ENCODE results near the gene MT3. TPM values are rescaled to one million over a fixed set of nuclear protein-coding genes. Genes with fewer than 3 reads are reported as not detected.

MT3 gene
- total and polyA plus RNA-seq, 2 of the 8 experiments (the other 6 are each of a cell fraction or from before 2014, with no cell fraction given): 0.17 TPM; not detected in 1

- Histone ChIP-seq H4K8ac (ENCODE audit: extremely low read depth, insufficient read depth, low read length) (no peak overlapping the region; the same call in 1 of the 2 replicates), H2BK120ac (replicated peaks; ENCODE audit: low read depth, low read length) (no peak overlapping the region), H3K4me3 (ENCODE audit: extremely low read depth in 1 of 4, insufficient read depth in 2 of 4, low read depth in 3 of 4, low read length in 4 of 4) (no peak overlapping the region), H3K23me2 (ENCODE audit: low read depth, low read length) (peaks cover 9% of the 10 kb centered on the region; the same call in 1 of the 2 replicates), H4K20me1 (replicated peaks in 1 of 2; ENCODE audit: control insufficient read depth in 1 of 2, insufficient read depth in 2 of 2, low read length in 2 of 2) (peaks cover 6 to 19% of the 10 kb centered on the region in 2 experiments), H3K4me2 (ENCODE audit: insufficient read depth in 1 of 2, low read depth in 2 of 2, low read length in 2 of 2) (no peak overlapping the region), H2BK5ac (ENCODE audit: low read depth, low read length) (no peak overlapping the region), H4K5ac (ENCODE audit: insufficient read length, low read depth, low read length) (no peak overlapping the region), H3K9me3 (ENCODE audit: insufficient read depth in 2 of 2, low read depth in 1 of 2, low read length in 1 of 2) (no peaks in the 10 kb centered on the region), H3K4ac (replicated peaks; ENCODE audit: insufficient read length, low read depth, low read length) (no peak overlapping the region), H3K27me3 (replicated peaks in 1 of 4; ENCODE audit: control insufficient read depth in 3 of 4, extremely low read depth in 1 of 4, insufficient read depth in 3 of 4, low read length in 3 of 4) (peaks cover 83 to 96% (median 95%) of the 10 kb centered on the region in 4 experiments), H3K36me3 (ENCODE audit: control insufficient read depth in 2 of 4, insufficient read depth in 4 of 4, low read length in 3 of 4) (no peaks in the 10 kb centered on the region), H2BK15ac (ENCODE audit: low read length) (no peak overlapping the region), H3K27ac (ENCODE audit: low read depth, low read length) (no peak overlapping the region), H2BK20ac (ENCODE audit: low read length) (no peak overlapping the region), H2AK5ac (ENCODE audit: low read depth, low read length) (no peak overlapping the region), H2AFZ (ENCODE audit: low read length) (no peak overlapping the region), H3K18ac (ENCODE audit: extremely low read depth, low read length) (no peak overlapping the region), H2BK12ac (ENCODE audit: low read depth, low read length) (0 out of 2 replicates have a peak overlapping the region, but pooled peaks have one; percentile 44), H3K56ac (replicated peaks; ENCODE audit: insufficient read length, low read depth, low read length) (no peak overlapping the region), H3K14ac (ENCODE audit: insufficient read length) (no peak overlapping the region), H3K79me2 (ENCODE audit: control insufficient read depth in 1 of 2, insufficient read depth in 2 of 2, low read length in 2 of 2) (no peaks in the 10 kb centered on the region), H3K79me1 (ENCODE audit: low read depth, low read length) (no peaks in the 10 kb centered on the region), H4K91ac (replicated peaks; ENCODE audit: insufficient read length, low read length) (no peak overlapping the region), H3K23ac (ENCODE audit: insufficient read length) (no peak overlapping the region), H3K4me1 (replicated peaks in 1 of 4; ENCODE audit: control insufficient read depth in 3 of 4, insufficient read depth in 4 of 4, low read length in 3 of 4) (peaks cover 0 to 18% (median 13%) of the 10 kb centered on the region in 4 experiments; a peak in 6 of 7 replicates), H3K9ac (replicated peaks in 1 of 4; ENCODE audit: extremely low read depth in 1 of 4, low read depth in 3 of 4, low read length in 3 of 4) (no peak overlapping the region)
- TF ChIP-seq NRF1 (IDR thresholded peaks at IDR 0.05; ENCODE audit: low read depth, low read length): no peak
- no peak for TF ChIP-seq CBX5 (IDR thresholded peaks at IDR 0.05; ENCODE audit: low read depth, low read length)
- peak in 1 of 2 experiments; percentile 16; a peak in 1 of 4 replicates for TF ChIP-seq RAD21 (IDR thresholded peaks at IDR 0.05 in 1 of 2, conservative IDR thresholded peaks at IDR 0.05 in 1 of 2; ENCODE audit: low read depth in 2 of 2, low read length in 2 of 2)
- peak in 1 of 3 experiments; percentile 11; a peak in 1 of 4 replicates for TF ChIP-seq CTCF (IDR thresholded peaks at IDR 0.05; ENCODE audit: control extremely low read depth in 1 of 3, insufficient read depth in 1 of 3, low read depth in 1 of 3, low read length in 3 of 3)
- no peak for TF ChIP-seq GABPA (IDR thresholded peaks at IDR 0.05; ENCODE audit: borderline replicate concordance, insufficient read depth, low read length)
- ChIA-PET CTCF (ENCODE audit: partially characterized antibody) (interaction anchor here (0.7 to 3.2 kb wide), 8 partner anchors 11 to 115 kb away, joined by 3 to 13 read pairs (median 4); partner anchors contain the start of gene MT1G), POLR2A (ENCODE audit: partially characterized antibody) (interaction anchor here (0.7 to 1.8 kb wide), 7 partner anchors 9 to 47 kb away, joined by 3 to 6 read pairs (median 3); partner anchors contain the start of genes MT1H and MT2A)
- no peak for FAIRE-seq
- 72% methylated on average over 9 of the region's 9 CpGs; no CpG with 5 or more reads in 1 of the 2 experiments for WGBS, 2 experiments (ENCODE audit: extremely low coverage in 1 of 2, insufficient coverage in 1 of 2, insufficient read length in 1 of 2, insufficient replicate concordance in 2 of 2, low coverage in 1 of 2, low lambda C conversion rate in 2 of 2, missing lambda C conversion rate in 1 of 2)
- no peak for DNase-seq (ENCODE audit: low read depth in 1 of 2, low spot score in 2 of 2)
Observed at GRCh38 chr16:56628486-56629350, 39.4 kb downstream of the MT3 start.

All from H1 (cell line).